Keratinocyte (primary cell): ENCODE data around the gene RBM39. TPM values are rescaled to one million over a fixed set of nuclear protein-coding genes. Genes with fewer than 3 reads are reported as not detected.
"Not testable (repeated sequence)": the region's sequence is repeated elsewhere in the genome, so short reads cannot be mapped to it uniquely, and the experiment has no call there.

Experiments
- DNase-seq: peaks from one replicate; pipeline ENCODE4 v3.0.0-alpha.2; 2011; ENCODE audit warnings: low read depth, missing footprints, low spot score
- FAIRE-seq: peaks from 2 replicates; lab custom pipeline; 2011; peaks lifted over from hg19 to GRCh38; lab: Jason Lieb, UNC
- H2AFZ ChIP-seq: 2 replicates; pipeline ENCODE4 v1.6.0; 2012; ENCODE audit warnings: low read length, control low read depth, inconsistent platforms; ENCODE audit not compliant: control insufficient read depth
- H3K27ac ChIP-seq: 2 replicates; pipeline ENCODE4 v1.5.1; 2011; ENCODE audit warnings: low read length; ENCODE audit not compliant: control insufficient read depth, insufficient read depth
- H3K27me3 ChIP-seq: 3 replicates; pipeline ENCODE4 v1.6.0; 2011; ENCODE audit warnings: low read length; ENCODE audit not compliant: control insufficient read depth, insufficient read depth; ENCODE audit errors: extremely low read depth
- H3K36me3 ChIP-seq, 2 experiments: 2 replicates in 1 of 2; 3 replicates in 1 of 2; pipeline ENCODE4 v1.5.1; 2011; ENCODE audit warnings: low read length in 2 of 2, mild to moderate bottlenecking in 1 of 2; ENCODE audit not compliant: control insufficient read depth in 2 of 2, insufficient read depth in 2 of 2; ENCODE audit errors: extremely low read depth in 1 of 2
- H3K4me1 ChIP-seq: 3 replicates; pipeline ENCODE4 v1.5.1; 2011; ENCODE audit warnings: low read length; ENCODE audit not compliant: control insufficient read depth, insufficient read depth; ENCODE audit errors: extremely low read depth
- H3K4me2 ChIP-seq: 3 replicates; pipeline ENCODE4 v1.6.0; 2011; ENCODE audit warnings: low read depth, low read length; ENCODE audit not compliant: control insufficient read depth, insufficient read depth; ENCODE audit errors: extremely low read depth
- H3K4me3 ChIP-seq, 3 experiments: fragments of 200-600 bp in 1 of 3; sonication (generic) in 1 of 3; 2 replicates in 2 of 3; 3 replicates in 1 of 3; pipeline ENCODE4 v1.5.1; 2011 to 2016; ENCODE audit warnings: low read length in 3 of 3, mild to moderate bottlenecking in 3 of 3, control low read depth in 2 of 3, inconsistent platforms in 1 of 3, low read depth in 1 of 3, mixed read lengths in 1 of 3, mixed run types in 1 of 3, moderate library complexity in 1 of 3; ENCODE audit not compliant: control insufficient read depth in 2 of 3, insufficient read depth in 2 of 3; ENCODE audit errors: extremely low read depth in 1 of 3
- H3K79me2 ChIP-seq: 2 replicates; pipeline ENCODE4 v1.6.0; 2012; ENCODE audit warnings: low read length; ENCODE audit not compliant: control insufficient read depth, insufficient read depth
- H3K9ac ChIP-seq: 3 replicates; pipeline ENCODE4 v1.6.0; 2011; ENCODE audit warnings: low read length; ENCODE audit not compliant: control insufficient read depth, insufficient read depth; ENCODE audit errors: extremely low read depth
- H3K9me1 ChIP-seq: 3 replicates; pipeline ENCODE4 v1.6.0; 2011; ENCODE audit warnings: low read length; ENCODE audit not compliant: control insufficient read depth, insufficient read depth; ENCODE audit errors: extremely low read depth
- H3K9me3 ChIP-seq: 2 replicates; pipeline ENCODE4 v1.5.1; 2012; ENCODE audit warnings: low read depth, low read length; ENCODE audit not compliant: control insufficient read depth
- H4K20me1 ChIP-seq: 3 replicates; pipeline ENCODE4 v1.6.0; 2011; ENCODE audit warnings: low read length; ENCODE audit not compliant: control insufficient read depth, insufficient read depth; ENCODE audit errors: extremely low read depth
- CTCF ChIP-seq, 3 experiments: IDR thresholded peaks in 1 of 3; conservative IDR thresholded peaks in 1 of 3; optimal IDR thresholded peaks in 1 of 3; 2 replicates in 2 of 3; 3 replicates in 1 of 3; pipeline versions ENCODE3 to v1.5.1; 2011; ENCODE audit warnings: low read length in 3 of 3, mild to moderate bottlenecking in 3 of 3, moderate library complexity in 2 of 3, control low read depth in 1 of 3, inconsistent platforms in 1 of 3; ENCODE audit not compliant: insufficient read depth in 2 of 3; ENCODE audit errors: extremely low read depth in 1 of 3
- EZH2 ChIP-seq: IDR thresholded peaks from one replicate; pipeline ENCODE4 v1.6.1; 2012; ENCODE audit warnings: inconsistent platforms, mild to moderate bottlenecking, low read length, moderate library complexity
- dilution Hi-C: fragments of 300-500 bp; cut with MboI; formaldehyde crosslinking; loops from one replicate; pipeline ENCODE4 v1.7.0; 2020; ENCODE audit warnings: low sequenced_read_pairs; ENCODE audit not compliant: extremely low pct_ligation_motif_present
- polyA plus RNA-seq, 5 experiments: library from polyadenylated mRNA; depleted of rRNA in 3 of 5; stranded (reverse) in 3 of 5; stranded (forward) in 1 of 5; unstranded in 1 of 5; fragments of >200 nt; gene quantifications; 1 replicate in 1 of 5; 2 replicates in 3 of 5; 3 replicates in 1 of 5; pipeline versions ENCODE4 v1.2.1 to v1.2.3, GENCODE V29; 2011 to 2012; ENCODE audit warnings: missing spikeins in 2 of 5, low read depth in 1 of 5, low replicate concordance in 1 of 5

RBM39 gene
- polyA plus RNA-seq, 1 donor (not counting 4 experiments of a cell fraction or from before 2014, with no cell fraction given): 146 TPM

- Histone ChIP-seq H3K9me1 (no peaks in the 10 kb centered on the region), H3K27me3 (no peaks in the 10 kb centered on the region), H3K79me2 (peaks cover 89% of the 10 kb centered on the region), H3K9me3 (no peaks in the 10 kb centered on the region), H4K20me1 (peaks cover 45% of the 10 kb centered on the region), H3K36me3 (peaks cover 30 to 57% of the 10 kb centered on the region in 2 experiments), H3K4me1 (no peaks in the 10 kb centered on the region), H3K9ac (no peak overlapping the region), H2AFZ (no peak overlapping the region), H3K27ac (no peak overlapping the region), H3K4me2 (no peak overlapping the region), H3K4me3 (no peak overlapping the region)
- TF ChIP-seq CTCF (optimal IDR thresholded peaks at IDR 0.05 in 1 of 3, IDR thresholded peaks at IDR 0.05 in 1 of 3, conservative IDR thresholded peaks at IDR 0.05 in 1 of 3; ENCODE audit: extremely low read depth in 1 of 3, insufficient read depth in 2 of 3, low read length in 3 of 3) (no peak), EZH2 (no peak)
- dilution Hi-C loops: no loop called here
- DNase-seq (no peak), FAIRE-seq (no peak)
Observed at GRCh38 chr20:35726842-35727711, 15.0 kb downstream of the RBM39 start.

- no peak overlapping the region for H2AFZ ChIP-seq
- no peak overlapping the region for H3K4me3 ChIP-seq
- TF ChIP-seq CTCF (optimal IDR thresholded peaks at IDR 0.05 in 1 of 3, IDR thresholded peaks at IDR 0.05 in 1 of 3, conservative IDR thresholded peaks at IDR 0.05 in 1 of 3; ENCODE audit: extremely low read depth in 1 of 3, insufficient read depth in 2 of 3, low read length in 3 of 3) (no peak), EZH2 (no peak)
- H3K9me1 ChIP-seq: no peaks in the 10 kb centered on the region
- no peaks in the 10 kb centered on the region for H3K4me1 ChIP-seq
- peaks cover 45 to 66% of the 10 kb centered on the region in 2 experiments for H3K36me3 ChIP-seq
- H3K79me2 ChIP-seq: peaks cover 89% of the 10 kb centered on the region
- H3K9ac ChIP-seq: no peak overlapping the region
- dilution Hi-C loops: no loop called here
- H3K27me3 ChIP-seq: no peaks in the 10 kb centered on the region
- no peak overlapping the region for H3K4me2 ChIP-seq
- peaks cover 37% of the 10 kb centered on the region for H4K20me1 ChIP-seq
- no peaks in the 10 kb centered on the region for H3K9me3 ChIP-seq
- no peak overlapping the region for H3K27ac ChIP-seq
- FAIRE-seq: no peak
- no peak for DNase-seq
Observed at GRCh38 chr20:35724321-35725230, 17.5 kb downstream of the RBM39 start.

- Histone ChIP-seq H3K36me3 (peaks cover 45 to 66% of the 10 kb centered on the region in 2 experiments), H3K79me2 (peaks cover 89% of the 10 kb centered on the region), H4K20me1 (peaks cover 36% of the 10 kb centered on the region)
- dilution Hi-C loops, H3K9me3 ChIP-seq, H2AFZ ChIP-seq, DNase-seq, FAIRE-seq, H3K4me1 ChIP-seq, H3K9me1 ChIP-seq, H3K9ac ChIP-seq, H3K4me3 ChIP-seq, H3K27ac ChIP-seq, H3K27me3 ChIP-seq, H3K4me2 ChIP-seq: not testable (repeated sequence)
Observed at GRCh38 chr20:35723652-35724320, 18.3 kb downstream of the RBM39 start.
